Heart left ventricle (tissue), 13 donors: ENCODE data around the gene S100A16.

ENCODE experiments used
- POLR2A ChIP-seq, 2 donors: fragments of 450-650 bp; IDR thresholded peaks; one replicate each; pipeline ENCODE4 v1.6.1; 2017; ENCODE audit warnings: antibody characterized with exemption in 2 of 2, mild to moderate bottlenecking in 2 of 2, moderate library complexity in 2 of 2
- TF ChIP-seq, protein P1 (sequence below), 12 donors: fragments of 200-600 bp; sonication (generic) in 4 of 12; IDR thresholded peaks; one replicate each; pipeline versions ENCODE4 v1.5.0 to v1.8.0; 2018 to 2022; ENCODE audit warnings: antibody characterized with exemption in 12 of 12, mild to moderate bottlenecking in 5 of 12
- donor health status: ischemic (EF 13 %, LVEDD 7.1; RV severe dilation, severe dysfunction).
- donor health status: DM: no; HTN: yes; CAD: no.
- donor health status: DM: no; HTN: no; CAD: no.
- donor health status: ischemic (EF 25% LVEDD 6.9; RV normal size, moderate dysfunction).
- donor health status: ischemic (EF 25% LVEDD 5.7; RV mildly dilated, moderate dysfunction).
- donor health status: ischemic (EF 35%, LVEDD 5.7; RV mildly dilated, moderate dysfunction).
- donor health status: nonischemic (EF 11% LVEDD 7.7; RV severe dilation, severe dysfunction).
- donor health status: DM: yes; HTN: yes; CAD: no.
- donor health status: PGD.
- donor health status: ischemic (EF 29% LVEDD 5.4; RV normal size, mild dysfunction).
- donor health status: nonischemic (EF 23%, LVEDD 6.1; RV moderate dilation, normal function).

- TF ChIP-seq, protein P1, sequence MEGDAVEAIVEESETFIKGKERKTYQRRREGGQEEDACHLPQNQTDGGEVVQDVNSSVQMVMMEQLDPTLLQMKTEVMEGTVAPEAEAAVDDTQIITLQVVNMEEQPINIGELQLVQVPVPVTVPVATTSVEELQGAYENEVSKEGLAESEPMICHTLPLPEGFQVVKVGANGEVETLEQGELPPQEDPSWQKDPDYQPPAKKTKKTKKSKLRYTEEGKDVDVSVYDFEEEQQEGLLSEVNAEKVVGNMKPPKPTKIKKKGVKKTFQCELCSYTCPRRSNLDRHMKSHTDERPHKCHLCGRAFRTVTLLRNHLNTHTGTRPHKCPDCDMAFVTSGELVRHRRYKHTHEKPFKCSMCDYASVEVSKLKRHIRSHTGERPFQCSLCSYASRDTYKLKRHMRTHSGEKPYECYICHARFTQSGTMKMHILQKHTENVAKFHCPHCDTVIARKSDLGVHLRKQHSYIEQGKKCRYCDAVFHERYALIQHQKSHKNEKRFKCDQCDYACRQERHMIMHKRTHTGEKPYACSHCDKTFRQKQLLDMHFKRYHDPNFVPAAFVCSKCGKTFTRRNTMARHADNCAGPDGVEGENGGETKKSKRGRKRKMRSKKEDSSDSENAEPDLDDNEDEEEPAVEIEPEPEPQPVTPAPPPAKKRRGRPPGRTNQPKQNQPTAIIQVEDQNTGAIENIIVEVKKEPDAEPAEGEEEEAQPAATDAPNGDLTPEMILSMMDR (IDR thresholded peaks at IDR 0.05) = no peak
- no peak for TF ChIP-seq POLR2A (IDR thresholded peaks at IDR 0.05)
These were observed 49.3 kb upstream of the S100A16 start for GRCh38 chr1:153662269-153662668.
